Measurements from ENCODE around the gene LDLRAD4.

Gene LDLRAD4

DNA sequence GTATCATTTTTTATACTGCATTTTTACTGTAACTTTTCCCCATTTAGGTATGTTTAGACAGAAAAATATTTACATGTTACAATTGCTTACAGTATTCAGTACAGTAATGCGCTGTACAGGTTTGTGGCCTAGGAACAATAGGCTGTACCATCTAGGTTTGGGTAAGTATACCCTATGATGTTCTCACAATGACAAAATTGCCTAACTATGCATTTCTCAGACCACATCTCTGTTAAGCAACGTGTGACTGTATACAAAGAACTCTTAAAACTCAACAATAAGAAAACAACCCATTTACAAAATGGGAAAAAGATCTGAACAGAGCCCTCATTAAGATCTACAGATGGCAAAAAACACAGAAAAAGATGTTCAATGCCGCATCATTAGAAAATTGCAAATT, 478.4 kb downstream of the LDLRAD4 start:
- DNase-seq (ENCODE audit: low read depth in 1 of 2, low spot score in 1 of 2), result no peak

DNA sequence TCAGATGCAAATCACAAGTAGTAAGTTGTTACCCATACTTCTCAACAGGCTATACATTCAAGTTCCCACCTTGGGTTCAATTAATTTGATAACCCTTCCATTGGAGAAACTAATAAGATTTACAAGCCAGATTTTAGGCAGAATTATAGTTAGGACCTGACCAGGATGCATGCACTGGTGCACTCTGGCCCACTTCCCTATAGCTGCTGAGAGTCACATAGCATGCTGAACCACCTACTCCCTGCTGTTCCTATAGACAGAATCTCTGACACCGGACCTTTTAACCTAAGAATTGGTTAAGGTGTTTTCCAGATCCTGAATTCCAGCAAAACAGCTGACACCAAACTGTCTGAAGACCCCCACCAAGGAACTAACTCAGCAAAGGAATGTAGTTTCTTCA, 481.6 kb downstream of the LDLRAD4 start:
- no peak for DNase-seq (ENCODE audit: low read depth in 1 of 2, low spot score in 1 of 2)
